ENCODE data around the gene CA5B.

DNA sequence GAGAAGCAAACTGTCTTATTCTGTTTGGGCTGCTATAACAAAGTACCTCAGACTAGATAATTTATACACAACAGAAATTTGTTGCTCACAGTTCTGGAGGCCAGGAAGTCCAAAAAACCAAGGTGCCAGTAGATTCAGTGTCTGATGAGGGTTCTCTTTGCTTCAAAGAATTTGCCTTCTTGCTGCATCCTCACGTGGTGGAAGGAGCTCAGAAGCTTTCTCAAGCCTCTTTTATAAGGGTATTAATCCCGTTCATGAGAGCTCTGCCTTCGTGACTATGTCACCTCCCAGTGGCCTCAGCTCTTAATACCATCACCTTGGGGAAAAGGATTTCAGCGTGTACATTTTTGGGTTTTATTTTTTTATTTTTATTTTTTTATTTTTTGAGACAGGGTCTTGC, 20.1 kb downstream of the CA5B start:
- TF ChIP-seq CBX5 (IDR thresholded peaks at IDR 0.05; ENCODE audit: low read depth, low read length) (no peak), HDAC6 (IDR thresholded peaks at IDR 0.05; ENCODE audit: low read depth, low read length) (no peak), BCL11A (IDR thresholded peaks at IDR 0.05; ENCODE audit: low read depth in 2 of 2, low read length in 2 of 2) (no peak), RFX5 (IDR thresholded peaks at IDR 0.05; ENCODE audit: borderline replicate concordance, low read depth, low read length) (no peak), POLR2A (IDR thresholded peaks at IDR 0.05; ENCODE audit: control extremely low read depth in 1 of 2, low read depth in 2 of 2, low read length in 2 of 2) (no peak), BRCA1 (IDR thresholded peaks at IDR 0.05; ENCODE audit: low read depth, low read length) (no peak), CREB1 (IDR thresholded peaks at IDR 0.05) (no peak), EZH2 (IDR thresholded peaks at IDR 0.05; ENCODE audit: low read depth, low read length, severe bottlenecking) (no peak), SIN3A (conservative IDR thresholded peaks at IDR 0.05 in 1 of 2, IDR thresholded peaks at IDR 0.05 in 1 of 2; ENCODE audit: low read depth in 1 of 2, low read length in 2 of 2) (no peak), SP1 (IDR thresholded peaks at IDR 0.05; ENCODE audit: low read depth, low read length) (no peak), RXRA (IDR thresholded peaks at IDR 0.05; ENCODE audit: insufficient read depth, low read depth, low read length) (no peak), NRF1 (IDR thresholded peaks at IDR 0.05; ENCODE audit: low read depth, low read length) (no peak), CHD2 (IDR thresholded peaks at IDR 0.05; ENCODE audit: low read length) (no peak)
- TF ChIP-seq, protein P1, sequence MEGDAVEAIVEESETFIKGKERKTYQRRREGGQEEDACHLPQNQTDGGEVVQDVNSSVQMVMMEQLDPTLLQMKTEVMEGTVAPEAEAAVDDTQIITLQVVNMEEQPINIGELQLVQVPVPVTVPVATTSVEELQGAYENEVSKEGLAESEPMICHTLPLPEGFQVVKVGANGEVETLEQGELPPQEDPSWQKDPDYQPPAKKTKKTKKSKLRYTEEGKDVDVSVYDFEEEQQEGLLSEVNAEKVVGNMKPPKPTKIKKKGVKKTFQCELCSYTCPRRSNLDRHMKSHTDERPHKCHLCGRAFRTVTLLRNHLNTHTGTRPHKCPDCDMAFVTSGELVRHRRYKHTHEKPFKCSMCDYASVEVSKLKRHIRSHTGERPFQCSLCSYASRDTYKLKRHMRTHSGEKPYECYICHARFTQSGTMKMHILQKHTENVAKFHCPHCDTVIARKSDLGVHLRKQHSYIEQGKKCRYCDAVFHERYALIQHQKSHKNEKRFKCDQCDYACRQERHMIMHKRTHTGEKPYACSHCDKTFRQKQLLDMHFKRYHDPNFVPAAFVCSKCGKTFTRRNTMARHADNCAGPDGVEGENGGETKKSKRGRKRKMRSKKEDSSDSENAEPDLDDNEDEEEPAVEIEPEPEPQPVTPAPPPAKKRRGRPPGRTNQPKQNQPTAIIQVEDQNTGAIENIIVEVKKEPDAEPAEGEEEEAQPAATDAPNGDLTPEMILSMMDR (IDR thresholded peaks at IDR 0.05; ENCODE audit: control extremely low read depth in 1 of 3, insufficient read depth in 1 of 3, low read depth in 1 of 3, low read length in 3 of 3), result no peak
